NCI-H526 treated with DMSO at 0.1 percent for 48 hours (cell line): ENCODE results near the gene NEIL1.
"Not testable (repeated sequence)": the region's sequence is repeated elsewhere in the genome, so short reads cannot be mapped to it uniquely, and the experiment has no call there.

ENCODE experiments used
- DNase-seq: peaks from one replicate; lab custom pipeline; 2025; lab: John Stamatoyannopoulos, UW

Gene NEIL1

DNA sequence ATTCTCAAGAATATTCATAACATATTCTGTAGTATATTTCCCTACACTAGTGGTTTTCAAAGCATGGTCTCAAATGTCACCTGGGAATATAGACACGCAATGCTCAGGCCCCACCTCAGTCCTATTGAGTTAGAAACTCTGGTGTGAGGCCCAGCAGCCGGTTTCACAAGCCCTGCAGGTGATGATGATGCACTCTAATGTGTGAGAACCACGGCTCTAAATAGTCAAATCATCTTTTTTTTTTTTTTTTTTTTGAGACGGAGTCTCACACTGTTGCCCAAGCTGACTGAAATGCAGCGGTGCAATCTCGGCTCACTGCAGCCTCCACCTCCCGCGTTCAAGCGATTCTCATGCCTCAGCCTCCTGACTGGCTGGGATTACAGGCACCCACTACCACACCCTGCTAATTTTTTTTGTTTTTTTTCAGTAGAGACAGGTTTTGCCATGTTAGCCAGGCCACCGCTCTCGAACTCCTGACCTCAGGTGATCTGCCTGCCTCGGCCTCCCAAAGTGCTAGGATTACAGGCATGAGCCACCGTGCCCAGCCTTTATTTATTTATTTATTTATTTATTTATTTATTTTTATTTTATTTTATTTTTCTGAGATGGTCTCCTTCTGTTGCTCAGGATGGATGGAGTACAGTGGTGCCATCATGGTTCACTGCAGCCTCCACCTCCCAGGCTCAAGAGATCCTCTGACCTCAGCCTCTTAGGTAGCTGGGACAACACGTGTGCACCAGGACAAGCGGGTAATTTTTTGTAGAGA is 13.0 kb upstream of the NEIL1 start:
- not testable (repeated sequence) for DNase-seq

DNA sequence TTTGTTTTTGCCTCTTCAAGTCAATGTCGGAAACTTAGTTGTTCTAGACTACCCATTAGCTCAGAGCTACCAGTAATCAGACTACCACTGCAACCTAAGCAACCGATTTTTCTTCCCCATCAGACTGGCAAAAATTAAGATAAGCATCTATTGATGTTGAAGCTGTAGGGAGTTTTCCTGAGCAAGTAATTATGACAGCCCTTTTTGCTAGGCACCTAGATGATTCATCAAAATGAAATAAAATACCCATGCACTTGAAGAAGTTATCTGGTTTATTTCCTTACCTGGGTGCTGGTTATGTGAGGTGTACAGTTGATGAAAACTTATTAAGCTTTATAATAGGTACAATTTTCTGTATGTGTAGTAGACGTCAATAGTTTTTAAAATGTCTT is 11.5 kb upstream of the NEIL1 start:
- DNase-seq = no peak

DNA sequence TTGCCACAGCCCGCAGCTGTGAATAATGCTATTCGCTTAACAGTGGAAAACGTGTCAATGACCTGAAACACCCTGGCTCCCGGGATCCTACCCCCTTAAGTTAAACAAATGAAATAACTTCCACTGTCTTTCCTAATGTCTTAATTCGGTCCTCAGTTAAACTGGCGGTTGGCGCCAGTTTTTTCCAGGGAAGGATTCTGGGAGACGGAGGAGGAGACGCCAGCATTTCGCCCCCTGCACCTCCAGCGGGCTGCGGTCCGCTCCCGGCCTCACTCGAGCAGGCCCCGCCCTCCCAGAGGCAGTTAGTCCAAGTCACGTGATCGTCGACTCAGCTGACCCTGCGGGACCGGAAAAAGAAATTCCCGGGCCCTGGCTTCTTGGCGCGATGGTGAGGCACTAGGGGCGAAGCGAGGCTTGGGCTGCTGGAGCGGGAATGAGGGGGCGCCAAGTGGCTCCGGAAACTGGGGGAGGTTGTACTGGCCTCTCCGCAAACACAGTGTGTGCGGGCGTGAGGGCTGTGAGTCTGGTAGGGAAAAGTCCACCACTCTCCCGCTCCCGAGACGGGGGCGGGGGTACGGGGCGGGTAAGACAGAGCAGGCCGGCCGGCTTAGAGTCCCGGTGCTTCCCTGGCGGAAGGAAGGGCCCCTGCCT is 11.0 kb upstream of the NEIL1 start, which contains the start of gene COMMD4:
TSS of gene COMMD4 (plus strand) at position 359 of the 651 bp plus-strand sequence. CDS start at position 386, 27 bp downstream.
- peak; percentile 86 for DNase-seq

DNA sequence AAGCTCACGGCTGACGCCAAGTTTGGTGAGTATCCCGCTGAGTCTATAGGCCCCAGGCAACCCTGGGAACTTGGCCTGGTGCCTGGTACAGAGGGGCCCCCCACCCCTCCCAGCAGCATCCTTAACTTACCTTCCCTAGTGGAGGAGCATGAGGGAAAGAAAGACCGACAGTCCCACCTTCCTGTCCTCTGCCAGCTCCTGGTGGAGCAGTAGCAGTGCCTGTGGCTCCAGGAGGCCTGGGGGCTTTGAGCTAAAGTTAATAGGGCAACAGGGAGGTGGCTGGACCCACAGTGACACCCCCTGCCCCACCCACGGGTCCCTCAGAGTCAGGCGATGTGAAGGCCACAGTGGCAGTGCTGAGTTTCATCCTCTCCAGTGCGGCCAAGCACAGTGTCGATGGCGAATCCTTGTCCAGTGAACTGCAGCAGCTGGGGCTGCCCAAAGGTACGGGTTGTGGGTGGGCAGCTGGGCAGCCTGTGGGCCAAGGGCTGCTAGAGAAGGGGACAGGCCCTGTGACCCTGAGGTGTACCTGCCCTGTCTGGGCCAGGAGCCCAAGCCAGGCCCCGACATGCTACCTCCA is 8.1 kb upstream of the NEIL1 start:
- no peak for DNase-seq

DNA sequence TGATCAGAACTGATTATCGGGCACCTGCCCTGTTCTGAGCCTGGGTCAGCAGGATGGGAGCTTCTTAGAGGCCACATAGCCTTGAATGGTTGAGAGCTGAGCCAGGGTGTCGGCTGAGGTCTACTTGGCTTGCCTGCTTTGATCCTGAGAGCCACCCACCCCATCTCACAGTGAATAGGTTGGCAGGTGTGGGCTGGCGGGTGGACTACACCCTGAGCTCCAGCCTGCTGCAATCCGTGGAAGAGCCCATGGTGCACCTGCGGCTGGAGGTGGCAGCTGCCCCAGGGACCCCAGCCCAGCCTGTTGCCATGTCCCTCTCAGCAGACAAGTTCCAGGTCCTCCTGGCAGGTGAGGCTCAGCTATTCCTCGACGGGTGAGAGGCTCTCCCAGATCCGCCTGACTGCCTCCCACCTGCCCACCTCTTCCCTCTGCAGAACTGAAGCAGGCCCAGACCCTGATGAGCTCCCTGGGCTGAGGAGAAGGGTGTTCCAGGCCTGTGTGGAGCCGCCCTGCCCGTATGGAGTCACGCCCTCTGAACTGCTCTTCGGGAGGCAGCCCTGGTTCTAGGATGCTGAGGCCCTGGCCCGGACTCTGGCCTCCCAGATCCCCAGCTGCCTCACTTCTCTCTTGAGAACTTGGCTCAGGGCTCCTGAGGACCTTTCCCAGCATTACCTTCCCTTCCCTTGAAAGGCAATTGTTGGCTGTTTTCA is 7.2 kb upstream of the NEIL1 start:
- no peak for DNase-seq

DNA sequence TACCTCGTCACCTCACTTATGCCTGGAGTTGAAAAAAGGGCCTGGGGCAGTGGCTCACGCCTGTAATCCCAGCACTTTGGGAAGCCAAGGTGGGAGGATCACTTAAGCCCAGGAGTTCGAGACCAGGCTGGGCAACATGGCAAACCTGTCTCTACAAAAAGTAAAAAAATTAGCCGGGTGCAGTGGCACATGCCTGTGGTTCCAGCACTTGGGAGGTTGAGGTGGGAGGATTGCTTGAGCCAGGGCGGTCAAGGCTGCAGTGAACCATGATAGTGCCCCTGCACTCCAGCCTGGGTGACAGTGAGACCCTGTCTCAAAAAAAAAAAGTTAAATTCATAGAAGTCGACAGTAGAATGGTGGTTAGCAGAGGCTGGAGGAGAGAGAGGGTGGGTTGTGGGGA is 4.6 kb upstream of the NEIL1 start:
- DNase-seq = no peak

DNA sequence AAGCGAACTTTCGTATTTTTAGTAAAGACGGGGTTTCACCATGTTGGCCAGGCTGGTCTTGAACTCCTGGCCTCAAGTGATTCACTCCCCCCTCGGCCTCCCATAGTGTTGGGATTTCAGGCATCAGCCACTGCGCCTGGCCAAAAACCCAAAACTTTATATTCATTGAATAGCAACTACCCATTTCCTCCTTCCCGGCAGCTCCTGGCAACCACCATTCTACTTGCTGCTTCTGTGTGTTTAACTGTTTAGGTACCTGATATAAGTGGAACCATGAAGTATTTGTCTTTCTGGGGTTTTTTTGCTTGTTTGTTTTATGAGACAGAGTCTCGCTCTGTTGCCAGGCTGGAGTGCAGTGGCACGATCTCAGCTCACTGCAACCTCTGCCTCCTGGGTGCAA is 2.9 kb upstream of the NEIL1 start:
- not testable (repeated sequence) for DNase-seq

DNA sequence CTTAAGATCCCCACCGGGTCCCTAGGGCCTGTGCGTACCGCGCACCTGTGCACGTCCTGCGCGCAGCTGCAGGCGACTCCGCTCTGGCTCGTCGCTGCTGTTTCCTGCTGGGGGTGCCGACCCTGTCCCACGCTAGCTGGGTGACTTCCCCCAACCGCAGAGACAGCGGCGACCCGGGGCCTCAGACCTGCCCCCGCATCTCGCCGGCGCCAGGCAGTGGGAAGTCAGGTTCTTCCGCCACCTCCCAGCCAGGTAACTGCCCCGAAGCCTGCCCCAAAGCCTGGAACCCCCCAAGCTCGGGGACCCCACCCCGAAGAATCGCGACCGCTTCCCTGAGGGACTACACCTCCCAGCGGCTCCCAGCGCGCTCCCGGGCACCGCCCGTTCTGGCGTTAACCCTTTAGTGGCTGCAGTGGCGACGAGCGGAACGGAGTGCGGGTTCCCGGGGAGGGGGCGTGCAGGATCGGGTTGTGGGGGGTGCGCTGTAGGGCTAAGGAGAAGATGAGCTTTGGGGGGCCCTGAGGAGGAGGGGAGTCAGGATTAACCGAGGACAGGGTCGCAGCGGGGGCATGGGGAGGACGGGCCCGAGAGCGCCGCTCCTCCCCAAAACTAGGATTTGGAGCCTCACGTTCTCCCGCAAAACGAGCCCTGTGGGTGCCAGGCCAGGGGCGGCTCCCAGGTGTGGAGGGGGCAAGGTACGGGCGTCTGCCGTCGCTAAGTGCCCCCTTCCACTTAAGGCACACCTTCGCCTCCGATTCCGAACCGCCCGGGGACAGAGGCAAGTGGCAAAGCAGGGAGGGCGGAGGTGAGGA is 589 bp downstream of the NEIL1 start:
- DNase-seq = peak; percentile 48

DNA sequence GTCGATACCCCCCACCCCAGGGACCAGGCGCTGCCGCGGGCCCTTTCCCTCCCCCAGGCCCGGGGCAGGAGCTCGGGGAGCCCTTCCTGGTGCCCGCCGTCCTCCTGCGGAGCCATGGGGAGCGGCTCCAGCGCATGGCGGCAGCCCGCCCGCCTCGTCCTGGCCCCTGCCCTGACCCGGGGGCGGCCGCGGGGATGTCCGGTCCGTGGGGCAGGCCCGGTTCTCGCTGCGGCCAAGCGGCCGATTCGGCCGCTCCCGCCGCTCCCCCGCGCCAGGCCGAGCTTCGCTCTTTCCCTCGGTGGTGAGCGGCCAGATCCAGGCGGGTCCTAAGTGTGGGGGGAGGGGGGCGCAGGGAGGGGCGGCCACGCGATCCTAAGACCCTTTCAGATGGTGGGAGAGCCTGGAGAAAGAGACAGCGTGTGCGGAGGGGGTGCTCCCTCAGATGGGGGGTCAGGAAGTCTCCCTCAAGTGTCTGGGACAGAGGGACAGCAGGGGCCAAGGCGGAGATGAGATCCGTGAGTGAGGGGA is 1.3 kb downstream of the NEIL1 start:
- no peak for DNase-seq

DNA sequence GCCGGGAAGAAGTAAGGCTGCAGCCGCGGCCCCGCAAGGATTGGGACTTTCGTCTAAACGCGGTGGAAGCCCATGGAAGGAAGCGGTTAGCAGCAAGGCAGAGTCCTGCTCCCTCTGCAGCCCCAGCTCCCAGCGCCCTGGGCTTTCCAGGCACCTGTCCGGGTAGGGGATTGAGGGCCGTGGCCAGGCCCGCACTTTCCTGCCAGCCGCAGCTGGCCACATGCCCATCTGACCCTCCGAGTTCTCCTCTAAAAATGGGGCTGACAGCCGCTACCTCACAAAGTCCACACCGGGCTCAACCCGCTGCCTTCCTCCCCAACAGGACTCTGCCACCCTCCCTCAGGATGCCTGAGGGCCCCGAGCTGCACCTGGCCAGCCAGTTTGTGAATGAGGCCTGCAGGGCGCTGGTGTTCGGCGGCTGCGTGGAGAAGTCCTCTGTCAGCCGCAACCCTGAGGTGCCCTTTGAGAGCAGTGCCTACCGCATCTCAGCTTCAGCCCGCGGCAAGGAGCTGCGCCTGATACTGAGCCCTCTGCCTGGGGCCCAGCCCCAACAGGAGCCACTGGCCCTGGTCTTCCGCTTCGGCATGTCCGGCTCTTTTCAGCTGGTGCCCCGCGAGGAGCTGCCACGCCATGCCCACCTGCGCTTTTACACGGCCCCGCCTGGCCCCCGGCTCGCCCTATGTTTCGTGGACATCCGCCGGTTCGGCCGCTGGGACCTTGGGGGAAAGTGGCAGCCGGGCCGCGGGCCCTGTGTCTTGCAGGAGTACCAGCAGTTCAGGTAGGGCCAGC is 1.9 kb downstream of the NEIL1 start:
- DNase-seq = peak; percentile 20

DNA sequence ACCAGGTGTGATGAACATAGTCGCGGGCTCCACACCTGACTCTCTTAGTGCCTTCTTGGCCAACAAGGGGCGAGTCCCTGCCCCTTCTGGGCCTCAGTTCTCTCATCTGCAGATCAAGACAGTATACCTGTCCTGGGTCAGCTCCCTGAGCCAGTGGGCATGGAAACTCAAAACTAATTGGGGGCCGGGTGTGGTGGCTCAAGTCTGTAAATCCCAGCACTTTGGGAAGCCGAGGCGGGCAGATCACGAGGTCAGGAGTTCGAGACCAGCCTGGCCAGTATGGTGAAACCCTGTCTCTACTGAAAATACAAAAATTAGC is 2.5 kb downstream of the NEIL1 start:
- DNase-seq = not testable (repeated sequence)

DNA sequence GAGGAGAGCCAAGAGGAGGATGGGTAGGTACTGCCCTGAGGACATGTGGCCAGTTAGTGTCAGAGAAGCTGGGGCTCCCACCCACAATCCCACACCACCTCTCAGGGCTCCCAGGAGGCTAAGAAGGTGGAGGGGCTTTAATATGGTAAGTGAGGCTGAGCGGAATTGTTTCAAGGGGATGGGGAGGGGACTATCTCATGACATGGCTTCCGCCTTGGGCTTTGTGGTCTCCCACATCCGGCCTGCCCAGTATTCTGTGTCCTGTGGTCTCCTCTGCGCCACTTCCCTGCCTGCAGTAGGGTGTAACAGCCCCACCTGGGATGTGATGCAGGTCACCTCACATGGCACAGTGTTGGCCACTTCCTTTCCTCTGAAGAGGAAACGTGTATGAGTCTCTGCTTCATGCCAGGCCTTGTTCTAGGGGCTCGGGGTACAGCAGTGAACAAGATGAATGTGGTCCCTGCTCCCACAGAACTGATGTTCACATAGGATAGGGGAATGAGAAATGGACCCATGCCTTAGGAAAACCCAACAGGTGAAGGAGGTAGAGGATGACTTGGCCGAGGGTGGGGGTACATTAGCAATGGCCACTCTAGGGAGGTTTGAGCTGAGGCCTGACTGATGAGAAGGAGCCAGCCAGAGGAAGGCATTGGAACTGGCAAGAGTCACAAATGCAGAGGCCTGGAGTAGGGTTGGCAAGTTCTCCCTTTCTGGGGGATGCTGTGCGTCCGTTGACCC is 3.2 kb downstream of the NEIL1 start:
- DNase-seq = no peak

DNA sequence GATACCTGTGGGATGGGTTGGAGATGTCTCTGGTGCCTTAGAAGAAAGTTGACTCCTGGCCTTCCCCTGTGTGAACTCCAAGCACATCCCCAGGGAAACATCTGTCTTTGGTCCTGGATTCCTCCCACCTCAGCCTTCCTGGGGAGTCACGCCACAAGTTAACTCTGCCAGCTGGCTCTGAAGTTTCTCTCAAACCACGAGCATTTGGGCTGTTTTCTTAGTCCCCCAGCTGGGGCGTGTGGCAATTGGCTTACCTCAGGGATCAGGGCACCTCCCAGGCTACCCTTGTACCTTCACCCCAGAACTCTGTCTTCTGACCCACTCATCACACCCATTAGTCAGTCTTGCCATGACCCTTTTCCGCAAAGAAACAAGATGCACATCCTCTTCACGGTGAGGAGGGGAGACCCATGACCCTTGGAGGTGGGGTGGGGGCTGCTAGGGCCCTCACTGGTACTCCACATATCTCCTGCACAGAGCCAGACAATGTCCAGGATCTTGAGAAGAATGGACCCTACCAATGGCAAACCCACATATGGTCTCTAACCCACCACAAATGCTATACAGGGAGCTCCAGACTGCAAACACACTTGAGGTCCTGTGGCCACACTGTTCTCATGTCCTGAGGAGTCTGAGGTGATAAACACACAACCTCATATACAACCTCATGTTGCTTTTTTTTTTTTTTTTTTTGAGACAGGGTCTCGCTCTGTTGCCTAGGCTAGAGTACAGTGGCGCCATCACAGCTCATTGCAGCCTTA is 3.9 kb downstream of the NEIL1 start:
- DNase-seq = no peak

DNA sequence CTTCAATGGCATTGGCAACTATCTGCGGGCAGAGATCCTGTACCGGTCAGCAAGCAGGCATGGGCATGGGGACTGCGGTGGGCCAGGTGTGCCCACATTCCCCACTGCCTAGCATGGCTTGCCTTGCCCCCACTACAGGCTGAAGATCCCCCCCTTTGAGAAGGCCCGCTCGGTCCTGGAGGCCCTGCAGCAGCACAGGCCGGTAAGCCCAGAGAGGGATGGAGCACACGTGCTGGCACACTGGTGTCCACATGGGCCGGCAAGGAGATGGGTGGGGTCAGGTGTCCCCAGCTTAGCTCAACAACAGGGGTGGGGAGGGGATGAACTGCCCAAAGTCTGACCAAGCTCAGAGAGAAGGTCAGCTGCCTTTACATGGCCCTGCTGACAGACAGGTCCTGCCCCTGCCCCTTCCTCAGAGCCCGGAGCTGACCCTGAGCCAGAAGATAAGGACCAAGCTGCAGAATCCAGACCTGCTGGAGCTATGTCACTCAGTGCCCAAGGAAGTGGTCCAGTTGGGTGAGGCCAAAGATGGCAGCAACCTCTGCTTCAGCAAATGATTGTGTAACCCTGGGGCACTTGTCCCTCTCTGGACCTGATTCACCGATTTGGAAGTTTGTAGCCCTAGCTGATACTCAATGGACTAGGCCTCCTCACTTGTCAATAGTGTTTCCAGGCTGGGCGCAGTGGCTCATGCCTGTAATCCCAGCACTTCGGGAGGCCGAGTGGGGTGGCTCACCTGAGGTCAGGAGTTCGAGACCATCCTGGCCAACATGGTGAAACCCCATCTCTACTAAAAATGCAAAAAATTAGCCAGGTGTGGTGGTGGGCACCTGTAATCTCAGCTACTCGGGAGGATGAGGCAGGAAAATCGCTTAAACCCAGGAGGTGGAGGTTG is 5.6 kb downstream of the NEIL1 start:
- DNase-seq = no peak

DNA sequence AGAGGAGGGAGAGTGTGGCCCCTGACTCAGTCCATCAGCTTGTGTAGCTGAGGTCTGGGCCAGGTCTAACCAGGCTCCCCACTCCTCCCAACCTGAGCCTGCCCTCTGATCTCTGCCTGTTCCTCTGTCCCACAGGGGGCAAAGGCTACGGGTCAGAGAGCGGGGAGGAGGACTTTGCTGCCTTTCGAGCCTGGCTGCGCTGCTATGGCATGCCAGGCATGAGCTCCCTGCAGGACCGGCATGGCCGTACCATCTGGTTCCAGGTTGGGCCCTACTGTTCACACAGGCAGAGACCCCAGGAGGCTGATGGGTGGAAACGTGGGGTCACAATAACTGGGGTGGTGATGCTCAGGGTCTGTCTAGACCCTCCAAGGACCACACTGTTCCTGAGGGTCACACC is 6.8 kb downstream of the NEIL1 start:
- no peak for DNase-seq

DNA sequence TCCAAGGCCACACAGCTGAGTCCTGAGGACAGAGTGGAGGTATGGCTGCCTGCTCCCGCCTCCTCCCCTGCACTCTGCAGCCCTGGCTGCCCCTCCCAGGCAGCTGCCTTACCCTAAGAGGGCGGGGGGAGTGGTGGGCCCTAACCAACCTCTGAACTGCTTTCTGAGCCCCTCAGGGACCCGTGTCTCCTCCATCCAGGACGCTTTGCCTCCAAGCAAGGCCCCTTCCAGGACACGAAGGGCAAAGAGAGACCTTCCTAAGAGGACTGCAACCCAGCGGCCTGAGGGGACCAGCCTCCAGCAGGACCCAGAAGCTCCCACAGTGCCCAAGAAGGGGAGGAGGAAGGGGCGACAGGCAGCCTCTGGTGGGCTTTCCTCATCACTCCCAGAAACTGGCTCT is 7.6 kb downstream of the NEIL1 start:
- no peak for DNase-seq

DNA sequence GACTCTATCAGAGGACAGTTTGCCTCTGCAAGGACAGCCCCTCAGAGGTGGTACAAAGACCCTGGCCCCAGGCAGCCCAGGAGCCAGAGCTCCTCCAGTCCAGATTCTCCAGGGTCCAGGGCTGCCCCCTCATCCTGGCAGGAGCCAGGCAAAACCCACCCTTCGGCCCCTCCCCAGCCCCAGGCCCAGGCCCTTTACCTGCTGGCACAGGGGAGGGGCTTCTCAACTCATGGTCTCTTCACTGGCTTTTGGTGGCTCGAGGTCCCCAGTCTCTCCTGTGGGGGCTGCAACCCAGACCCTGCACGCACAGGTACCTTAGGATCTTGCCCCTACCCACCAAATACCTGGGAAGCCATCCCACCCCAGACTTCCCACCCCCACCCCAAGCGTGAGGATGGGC is 8.5 kb downstream of the NEIL1 start:
- DNase-seq = no peak

DNA sequence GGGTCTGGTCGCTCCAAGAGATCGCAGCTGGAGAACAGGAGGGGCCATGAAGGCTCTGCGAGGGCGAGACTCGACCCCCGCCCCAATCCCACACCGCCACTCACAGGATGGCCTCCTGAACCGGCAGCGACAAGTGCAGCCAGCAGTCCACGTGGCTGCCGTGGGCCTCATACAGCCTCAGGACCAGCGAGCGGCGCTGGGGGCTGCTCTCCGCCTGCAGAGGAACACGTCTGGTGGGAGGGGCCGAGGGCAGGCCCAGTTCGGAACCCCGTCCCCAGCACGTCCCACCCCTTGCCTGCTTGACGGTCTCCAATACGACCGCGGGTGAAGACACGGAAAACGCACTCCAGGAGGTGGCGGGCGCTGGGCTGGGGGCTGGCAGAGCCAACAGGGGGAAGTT is 9.2 kb downstream of the NEIL1 start:
- no peak for DNase-seq
